NB4 (cell line): ENCODE results near the gene VWA5B1.

ENCODE experiments used
- DNase-seq: peaks from one replicate; pipeline ENCODE4 v3.0.0; 2010; ENCODE audit warnings: low read depth
- H3K4me3 ChIP-seq: one replicate; pipeline ENCODE4 v1.5.1; 2011; ENCODE audit warnings: mild to moderate bottlenecking, low read depth, low read length, moderate library complexity
- CTCF ChIP-seq: IDR thresholded peaks from one replicate; pipeline ENCODE4 v1.5.1; 2012; ENCODE audit warnings: low read depth, low read length
- MAX ChIP-seq: IDR thresholded peaks from 2 replicates; pipeline ENCODE4 v1.6.1; 2011; ENCODE audit warnings: low read depth, low read length
- MYC ChIP-seq: IDR thresholded peaks from 2 replicates; pipeline ENCODE4 v1.6.1; 2011; ENCODE audit warnings: low read depth, low read length
- POLR2A ChIP-seq: IDR thresholded peaks from 2 replicates; pipeline ENCODE4 v1.6.1; 2011; ENCODE audit warnings: mild to moderate bottlenecking; ENCODE audit not compliant: insufficient read length; ENCODE audit errors: extremely low read depth

VWA5B1 gene

GRCh38 chr1:20376880-20377494 lies 86.3 kb downstream of the VWA5B1 start:
- no peak overlapping the region for H3K4me3 ChIP-seq
- DNase-seq: peak; percentile 33
- TF ChIP-seq MAX (peak; percentile 55), POLR2A (no peak), CTCF (peak; percentile 75), MYC (peak; percentile 40; the same call in 1 of the 2 replicates)

- TF ChIP-seq MAX: no peak
- no peak for TF ChIP-seq POLR2A
- no peak for TF ChIP-seq CTCF
- TF ChIP-seq MYC: no peak
- no peak for DNase-seq
- H3K4me3 ChIP-seq: no peak overlapping the region
Measured at GRCh38 chr1:20377516-20378270, 87.0 kb downstream of the VWA5B1 start.

GRCh38 chr1:20379075-20379474 lies 88.4 kb downstream of the VWA5B1 start:
- no peak for TF ChIP-seq POLR2A
- TF ChIP-seq MYC: no peak
- TF ChIP-seq MAX: no peak
- DNase-seq: no peak
- no peak overlapping the region for H3K4me3 ChIP-seq

GRCh38 chr1:20380175-20380574 lies 89.5 kb downstream of the VWA5B1 start:
- H3K4me3 ChIP-seq: no peak overlapping the region
- TF ChIP-seq MYC (no peak), POLR2A (no peak)
- DNase-seq: no peak

GRCh38 chr1:20380616-20381035 lies 90.0 kb downstream of the VWA5B1 start:
- DNase-seq: no peak
- H3K4me3 ChIP-seq: no peak overlapping the region
- no peak for TF ChIP-seq MYC
- TF ChIP-seq POLR2A: no peak
- TF ChIP-seq MAX: no peak
- no peak for TF ChIP-seq CTCF

- H3K4me3 ChIP-seq: no peak overlapping the region
- no peak for TF ChIP-seq MAX
- no peak for TF ChIP-seq CTCF
- TF ChIP-seq MYC: no peak
- no peak for TF ChIP-seq POLR2A
- no peak for DNase-seq
Measured at GRCh38 chr1:20381045-20381641, 90.5 kb downstream of the VWA5B1 start.
